Measurements from ENCODE around the gene SPP2. TPM values are rescaled to one million over a fixed set of nuclear protein-coding genes. Genes with fewer than 3 reads are reported as not detected.

The SPP2 gene
- total RNA-seq, 1 donor from 2014 or later = not detected

GRCh38 chr2:234038076-234038802 lies 12.3 kb upstream of the SPP2 start:
- no peak overlapping the region for H3K27ac ChIP-seq (replicated peaks)
- no peak for TF ChIP-seq CTCF (IDR thresholded peaks at IDR 0.05; ENCODE audit: borderline replicate concordance)
- DNase-seq = no peak
- peaks cover 42% of the 10 kb centered on the region for H3K27me3 ChIP-seq (ENCODE audit: low read depth)
- peaks cover 41% of the 10 kb centered on the region for H3K9me3 ChIP-seq (replicated peaks)
- H3K4me1 ChIP-seq = no peaks in the 10 kb centered on the region
- no peak overlapping the region for H3K4me3 ChIP-seq
- intact Hi-C loops (cut with micrococcal nuclease) = no loop called here
- H3K36me3 ChIP-seq = no peaks in the 10 kb centered on the region

GRCh38 chr2:234044157-234044556 lies 6.3 kb upstream of the SPP2 start:
- DNase-seq = no peak

GRCh38 chr2:234046521-234046920 lies 4.0 kb upstream of the SPP2 start:
- intact Hi-C loops (cut with micrococcal nuclease) = no loop called here
- DNase-seq = no peak
- Histone ChIP-seq H3K4me1 (no peaks in the 10 kb centered on the region), H3K36me3 (no peaks in the 10 kb centered on the region), H3K4me3 (no peak overlapping the region), H3K9me3 (replicated peaks) (no peaks in the 10 kb centered on the region), H3K27me3 (ENCODE audit: low read depth) (peaks cover 14% of the 10 kb centered on the region), H3K27ac (replicated peaks) (no peak overlapping the region)
- no peak for TF ChIP-seq CTCF (IDR thresholded peaks at IDR 0.05; ENCODE audit: borderline replicate concordance)

More at GRCh38 chr2:234044157-234044556, 6.3 kb upstream of the SPP2 start:
- H3K4me1 ChIP-seq = no peaks in the 10 kb centered on the region
- H3K9me3 ChIP-seq (replicated peaks) = no peaks in the 10 kb centered on the region
- no peak overlapping the region for H3K4me3 ChIP-seq
- TF ChIP-seq CTCF (IDR thresholded peaks at IDR 0.05; ENCODE audit: borderline replicate concordance) = no peak
- H3K36me3 ChIP-seq = no peaks in the 10 kb centered on the region
- peaks cover 13% of the 10 kb centered on the region for H3K27me3 ChIP-seq (ENCODE audit: low read depth)
- intact Hi-C loops (cut with micrococcal nuclease) = no loop called here
- no peak overlapping the region for H3K27ac ChIP-seq (replicated peaks)

- Histone ChIP-seq H3K27me3 (ENCODE audit: low read depth) (peaks cover 21% of the 10 kb centered on the region), H3K36me3 (no peaks in the 10 kb centered on the region), H3K4me1 (no peaks in the 10 kb centered on the region), H3K27ac (replicated peaks) (no peak overlapping the region), H3K9me3 (replicated peaks) (no peaks in the 10 kb centered on the region), H3K4me3 (no peak overlapping the region)
- TF ChIP-seq CTCF (IDR thresholded peaks at IDR 0.05; ENCODE audit: borderline replicate concordance) = no peak
- intact Hi-C loops (cut with micrococcal nuclease) = no loop called here
- DNase-seq = no peak
Measured at GRCh38 chr2:234047361-234047760, 3.1 kb upstream of the SPP2 start.

GRCh38 chr2:234048049-234048448 lies 2.5 kb upstream of the SPP2 start:
- H3K4me1 ChIP-seq = no peaks in the 10 kb centered on the region
- H3K4me3 ChIP-seq = no peak overlapping the region
- intact Hi-C loops (cut with micrococcal nuclease) = no loop called here
- no peak overlapping the region for H3K27ac ChIP-seq (replicated peaks)
- H3K9me3 ChIP-seq (replicated peaks) = no peaks in the 10 kb centered on the region
- H3K36me3 ChIP-seq = no peaks in the 10 kb centered on the region
- peaks cover 27% of the 10 kb centered on the region for H3K27me3 ChIP-seq (ENCODE audit: low read depth)
- no peak for DNase-seq
- TF ChIP-seq CTCF (IDR thresholded peaks at IDR 0.05; ENCODE audit: borderline replicate concordance) = no peak
